Keratinocyte (primary cell): ENCODE measurements around the gene PARD3B. TPM values are rescaled to one million over a fixed set of nuclear protein-coding genes. Genes with fewer than 3 reads are reported as not detected.

Experiments used
- DNase-seq: peaks from one replicate; pipeline ENCODE4 v3.0.0-alpha.2; 2011; ENCODE audit warnings: low read depth, missing footprints, low spot score
- FAIRE-seq: peaks from 2 replicates; lab custom pipeline; 2011; peaks lifted over from hg19 to GRCh38; lab: Jason Lieb, UNC
- H2AFZ ChIP-seq: 2 replicates; pipeline ENCODE4 v1.6.0; 2012; ENCODE audit warnings: low read length, control low read depth, inconsistent platforms; ENCODE audit not compliant: control insufficient read depth
- H3K27ac ChIP-seq: 2 replicates; pipeline ENCODE4 v1.5.1; 2011; ENCODE audit warnings: low read length; ENCODE audit not compliant: control insufficient read depth, insufficient read depth
- H3K27me3 ChIP-seq: 3 replicates; pipeline ENCODE4 v1.6.0; 2011; ENCODE audit warnings: low read length; ENCODE audit not compliant: control insufficient read depth, insufficient read depth; ENCODE audit errors: extremely low read depth
- H3K36me3 ChIP-seq, 2 experiments: 2 replicates in 1 of 2; 3 replicates in 1 of 2; pipeline ENCODE4 v1.5.1; 2011; ENCODE audit warnings: low read length in 2 of 2, mild to moderate bottlenecking in 1 of 2; ENCODE audit not compliant: control insufficient read depth in 2 of 2, insufficient read depth in 2 of 2; ENCODE audit errors: extremely low read depth in 1 of 2
- H3K4me1 ChIP-seq: 3 replicates; pipeline ENCODE4 v1.5.1; 2011; ENCODE audit warnings: low read length; ENCODE audit not compliant: control insufficient read depth, insufficient read depth; ENCODE audit errors: extremely low read depth
- H3K4me2 ChIP-seq: 3 replicates; pipeline ENCODE4 v1.6.0; 2011; ENCODE audit warnings: low read depth, low read length; ENCODE audit not compliant: control insufficient read depth, insufficient read depth; ENCODE audit errors: extremely low read depth
- H3K4me3 ChIP-seq, 3 experiments: fragments of 200-600 bp in 1 of 3; sonication (generic) in 1 of 3; 2 replicates in 2 of 3; 3 replicates in 1 of 3; pipeline ENCODE4 v1.5.1; 2011 to 2016; ENCODE audit warnings: low read length in 3 of 3, mild to moderate bottlenecking in 3 of 3, control low read depth in 2 of 3, inconsistent platforms in 1 of 3, low read depth in 1 of 3, mixed read lengths in 1 of 3, mixed run types in 1 of 3, moderate library complexity in 1 of 3; ENCODE audit not compliant: control insufficient read depth in 2 of 3, insufficient read depth in 2 of 3; ENCODE audit errors: extremely low read depth in 1 of 3
- H3K79me2 ChIP-seq: 2 replicates; pipeline ENCODE4 v1.6.0; 2012; ENCODE audit warnings: low read length; ENCODE audit not compliant: control insufficient read depth, insufficient read depth
- H3K9ac ChIP-seq: 3 replicates; pipeline ENCODE4 v1.6.0; 2011; ENCODE audit warnings: low read length; ENCODE audit not compliant: control insufficient read depth, insufficient read depth; ENCODE audit errors: extremely low read depth
- H3K9me1 ChIP-seq: 3 replicates; pipeline ENCODE4 v1.6.0; 2011; ENCODE audit warnings: low read length; ENCODE audit not compliant: control insufficient read depth, insufficient read depth; ENCODE audit errors: extremely low read depth
- H3K9me3 ChIP-seq: 2 replicates; pipeline ENCODE4 v1.5.1; 2012; ENCODE audit warnings: low read depth, low read length; ENCODE audit not compliant: control insufficient read depth
- H4K20me1 ChIP-seq: 3 replicates; pipeline ENCODE4 v1.6.0; 2011; ENCODE audit warnings: low read length; ENCODE audit not compliant: control insufficient read depth, insufficient read depth; ENCODE audit errors: extremely low read depth
- EZH2 ChIP-seq: IDR thresholded peaks from one replicate; pipeline ENCODE4 v1.6.1; 2012; ENCODE audit warnings: inconsistent platforms, mild to moderate bottlenecking, low read length, moderate library complexity
- dilution Hi-C: fragments of 300-500 bp; cut with MboI; formaldehyde crosslinking; loops from one replicate; pipeline ENCODE4 v1.7.0; 2020; ENCODE audit warnings: low sequenced_read_pairs; ENCODE audit not compliant: extremely low pct_ligation_motif_present
- polyA plus RNA-seq, 5 experiments: library from polyadenylated mRNA; depleted of rRNA in 3 of 5; stranded (reverse) in 3 of 5; stranded (forward) in 1 of 5; unstranded in 1 of 5; fragments of >200 nt; gene quantifications; 1 replicate in 1 of 5; 2 replicates in 3 of 5; 3 replicates in 1 of 5; pipeline versions ENCODE4 v1.2.1 to v1.2.3, GENCODE V29; 2011 to 2012; ENCODE audit warnings: missing spikeins in 2 of 5, low read depth in 1 of 5, low replicate concordance in 1 of 5
- TF ChIP-seq, protein P1 (sequence below), 3 experiments: IDR thresholded peaks in 1 of 3; conservative IDR thresholded peaks in 1 of 3; optimal IDR thresholded peaks in 1 of 3; 2 replicates in 2 of 3; 3 replicates in 1 of 3; pipeline versions ENCODE3 to v1.5.1; 2011; ENCODE audit warnings: low read length in 3 of 3, mild to moderate bottlenecking in 3 of 3, moderate library complexity in 2 of 3, control low read depth in 1 of 3, inconsistent platforms in 1 of 3; ENCODE audit not compliant: insufficient read depth in 2 of 3; ENCODE audit errors: extremely low read depth in 1 of 3

The PARD3B gene
- polyA plus RNA-seq, 1 donor (not counting 4 experiments of a cell fraction or from before 2014, with no cell fraction given) = 1.2 TPM

DNA sequence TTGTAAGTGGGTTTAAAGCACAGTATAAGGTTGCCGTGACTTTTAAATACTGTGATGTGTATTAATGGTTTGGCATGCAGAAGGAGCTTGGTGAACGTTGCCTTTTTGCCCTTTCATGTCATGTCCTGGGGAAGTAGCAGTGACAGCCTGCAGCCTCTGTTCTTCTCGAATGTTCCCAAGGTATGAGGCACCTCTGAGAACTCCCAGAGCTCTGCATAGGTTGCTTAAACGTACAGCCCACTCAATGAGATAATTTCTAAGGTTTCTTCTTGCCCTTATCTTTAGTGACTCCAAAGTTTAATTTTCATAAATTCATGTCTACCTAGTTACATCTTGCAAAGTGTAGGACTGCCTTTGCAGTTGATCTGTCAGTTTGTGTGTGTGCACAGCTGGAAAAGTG, 36.7 kb downstream of the PARD3B start:
- Histone ChIP-seq H3K9me1 (no peaks in the 10 kb centered on the region), H3K27me3 (no peaks in the 10 kb centered on the region), H3K36me3 (no peaks in the 10 kb centered on the region), H3K9ac (no peak overlapping the region), H3K4me3 (no peak overlapping the region), H3K4me2 (no peak overlapping the region), H3K9me3 (no peaks in the 10 kb centered on the region), H3K79me2 (no peaks in the 10 kb centered on the region), H2AFZ (no peak overlapping the region), H3K4me1 (no peaks in the 10 kb centered on the region), H4K20me1 (no peaks in the 10 kb centered on the region), H3K27ac (no peak overlapping the region)
- dilution Hi-C loops = no loop called here
- FAIRE-seq (no peak), DNase-seq (no peak)
- TF ChIP-seq, protein P1, sequence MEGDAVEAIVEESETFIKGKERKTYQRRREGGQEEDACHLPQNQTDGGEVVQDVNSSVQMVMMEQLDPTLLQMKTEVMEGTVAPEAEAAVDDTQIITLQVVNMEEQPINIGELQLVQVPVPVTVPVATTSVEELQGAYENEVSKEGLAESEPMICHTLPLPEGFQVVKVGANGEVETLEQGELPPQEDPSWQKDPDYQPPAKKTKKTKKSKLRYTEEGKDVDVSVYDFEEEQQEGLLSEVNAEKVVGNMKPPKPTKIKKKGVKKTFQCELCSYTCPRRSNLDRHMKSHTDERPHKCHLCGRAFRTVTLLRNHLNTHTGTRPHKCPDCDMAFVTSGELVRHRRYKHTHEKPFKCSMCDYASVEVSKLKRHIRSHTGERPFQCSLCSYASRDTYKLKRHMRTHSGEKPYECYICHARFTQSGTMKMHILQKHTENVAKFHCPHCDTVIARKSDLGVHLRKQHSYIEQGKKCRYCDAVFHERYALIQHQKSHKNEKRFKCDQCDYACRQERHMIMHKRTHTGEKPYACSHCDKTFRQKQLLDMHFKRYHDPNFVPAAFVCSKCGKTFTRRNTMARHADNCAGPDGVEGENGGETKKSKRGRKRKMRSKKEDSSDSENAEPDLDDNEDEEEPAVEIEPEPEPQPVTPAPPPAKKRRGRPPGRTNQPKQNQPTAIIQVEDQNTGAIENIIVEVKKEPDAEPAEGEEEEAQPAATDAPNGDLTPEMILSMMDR (optimal IDR thresholded peaks at IDR 0.05 in 1 of 3, IDR thresholded peaks at IDR 0.05 in 1 of 3, conservative IDR thresholded peaks at IDR 0.05 in 1 of 3; ENCODE audit: extremely low read depth in 1 of 3, insufficient read depth in 2 of 3, low read length in 3 of 3) = no peak
- TF ChIP-seq EZH2 = no peak

DNA sequence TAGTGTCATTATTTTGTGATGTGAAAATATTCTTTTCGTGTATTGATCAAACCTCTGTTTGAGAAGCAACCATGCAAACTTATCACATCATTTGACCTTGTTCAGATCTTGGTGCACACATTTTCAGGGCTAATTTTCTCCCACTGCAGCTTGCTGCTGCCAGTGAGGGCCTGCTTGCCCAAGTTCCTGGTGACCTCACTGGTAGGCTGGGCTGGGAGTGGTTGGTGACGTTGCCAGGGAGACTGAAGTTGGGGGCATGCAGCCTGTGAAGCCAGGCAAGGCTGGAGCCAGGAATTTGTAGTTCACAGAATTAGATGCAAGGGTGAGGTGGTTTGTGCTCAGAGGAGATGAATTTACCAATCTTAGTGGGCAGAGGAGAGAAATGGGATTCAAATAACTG, 38.5 kb downstream of the PARD3B start:
- no peak for DNase-seq
- Histone ChIP-seq H3K4me3 (no peak overlapping the region), H2AFZ (no peak overlapping the region), H3K79me2 (no peaks in the 10 kb centered on the region), H3K9me1 (no peaks in the 10 kb centered on the region), H4K20me1 (no peaks in the 10 kb centered on the region), H3K4me2 (no peak overlapping the region), H3K27ac (no peak overlapping the region), H3K4me1 (no peaks in the 10 kb centered on the region), H3K27me3 (no peaks in the 10 kb centered on the region), H3K9me3 (no peaks in the 10 kb centered on the region), H3K36me3 (no peaks in the 10 kb centered on the region), H3K9ac (no peak overlapping the region)
- no peak for FAIRE-seq
- TF ChIP-seq, protein P1 (optimal IDR thresholded peaks at IDR 0.05 in 1 of 3, IDR thresholded peaks at IDR 0.05 in 1 of 3, conservative IDR thresholded peaks at IDR 0.05 in 1 of 3; ENCODE audit: extremely low read depth in 1 of 3, insufficient read depth in 2 of 3, low read length in 3 of 3) = no peak
- no peak for TF ChIP-seq EZH2
- dilution Hi-C loops = no loop called here
